Cardiac septum (tissue), 1 donor: ENCODE measurements around the gene SPRY1. TPM values are rescaled to one million over a fixed set of nuclear protein-coding genes. Genes with fewer than 3 reads are reported as not detected.

Experiments used
- DNase-seq: peaks from one replicate; pipeline ENCODE4 v3.0.0-alpha.2; 2020; ENCODE audit warnings: low spot score
- intact Hi-C: fragments of 100-400 bp; cut with DNase I; formaldehyde crosslinking; loops from one replicate; pipeline ENCODE4 v1.14.0; 2022
- total RNA-seq: library from RNA; stranded (reverse); fragmentation: NEBNext Ultra II Directional; extraction: Animal tissue kit (Norgen Biotek cat#: 25700); gene quantifications from one replicate; pipeline ENCODE4 v1.2.1, GENCODE V29; 2021
- donor health status: DM: no; HTN: no; CAD: no.

SPRY1 gene
- total RNA-seq, 1 donor from 2014 or later = 50.9 TPM

GRCh38 chr4:123427951-123428350 is 31.4 kb downstream of the SPRY1 start:
- intact Hi-C loops = no loop called here

GRCh38 chr4:123430031-123430430 is 33.4 kb downstream of the SPRY1 start:
- intact Hi-C loops = no loop called here

More at GRCh38 chr4:123427951-123428350, 31.4 kb downstream of the SPRY1 start:
- DNase-seq = no peak

GRCh38 chr4:123430501-123430900 is 33.9 kb downstream of the SPRY1 start:
- no peak for DNase-seq
- intact Hi-C loops = no loop called here

More at GRCh38 chr4:123430031-123430430, 33.4 kb downstream of the SPRY1 start:
- no peak for DNase-seq

GRCh38 chr4:123433573-123433972 is 37.0 kb downstream of the SPRY1 start:
- intact Hi-C loops = no loop called here
- DNase-seq = no peak

GRCh38 chr4:123433976-123434375 is 37.4 kb downstream of the SPRY1 start:
- no peak for DNase-seq
- intact Hi-C loops = no loop called here

GRCh38 chr4:123435246-123436113 is 38.9 kb downstream of the SPRY1 start:
- intact Hi-C loops = no loop called here
- no peak for DNase-seq

- intact Hi-C loops = no loop called here
Measured at GRCh38 chr4:123438031-123438430, 41.4 kb downstream of the SPRY1 start.

GRCh38 chr4:123443401-123444289 is 47.0 kb downstream of the SPRY1 start:
- no peak for DNase-seq
- intact Hi-C loops = no loop called here

More at GRCh38 chr4:123438031-123438430, 41.4 kb downstream of the SPRY1 start:
- no peak for DNase-seq

- intact Hi-C loops = no loop called here
- DNase-seq = no peak
Measured at GRCh38 chr4:123444290-123444731, 47.7 kb downstream of the SPRY1 start.

- intact Hi-C loops = no loop called here
- DNase-seq = no peak
Measured at GRCh38 chr4:123446865-123447474, 50.4 kb downstream of the SPRY1 start.

- intact Hi-C loops = no loop called here
- no peak for DNase-seq
Measured at GRCh38 chr4:123449362-123449761, 52.8 kb downstream of the SPRY1 start.

GRCh38 chr4:123449780-123450179 is 53.2 kb downstream of the SPRY1 start:
- DNase-seq = no peak
- intact Hi-C loops = no loop called here

GRCh38 chr4:123450393-123450792 is 53.8 kb downstream of the SPRY1 start:
- no peak for DNase-seq
- intact Hi-C loops = no loop called here

GRCh38 chr4:123452616-123453015 is 56.0 kb downstream of the SPRY1 start:
- no peak for DNase-seq

GRCh38 chr4:123453061-123453680 is 56.6 kb downstream of the SPRY1 start:
- no peak for DNase-seq
- intact Hi-C loops = no loop called here

More at GRCh38 chr4:123452616-123453015, 56.0 kb downstream of the SPRY1 start:
- intact Hi-C loops = no loop called here
